ENCODE measurements around the gene ARMH3. TPM values are rescaled to one million over a fixed set of nuclear protein-coding genes. Genes with fewer than 3 reads are reported as not detected.

The ARMH3 gene, protein sequence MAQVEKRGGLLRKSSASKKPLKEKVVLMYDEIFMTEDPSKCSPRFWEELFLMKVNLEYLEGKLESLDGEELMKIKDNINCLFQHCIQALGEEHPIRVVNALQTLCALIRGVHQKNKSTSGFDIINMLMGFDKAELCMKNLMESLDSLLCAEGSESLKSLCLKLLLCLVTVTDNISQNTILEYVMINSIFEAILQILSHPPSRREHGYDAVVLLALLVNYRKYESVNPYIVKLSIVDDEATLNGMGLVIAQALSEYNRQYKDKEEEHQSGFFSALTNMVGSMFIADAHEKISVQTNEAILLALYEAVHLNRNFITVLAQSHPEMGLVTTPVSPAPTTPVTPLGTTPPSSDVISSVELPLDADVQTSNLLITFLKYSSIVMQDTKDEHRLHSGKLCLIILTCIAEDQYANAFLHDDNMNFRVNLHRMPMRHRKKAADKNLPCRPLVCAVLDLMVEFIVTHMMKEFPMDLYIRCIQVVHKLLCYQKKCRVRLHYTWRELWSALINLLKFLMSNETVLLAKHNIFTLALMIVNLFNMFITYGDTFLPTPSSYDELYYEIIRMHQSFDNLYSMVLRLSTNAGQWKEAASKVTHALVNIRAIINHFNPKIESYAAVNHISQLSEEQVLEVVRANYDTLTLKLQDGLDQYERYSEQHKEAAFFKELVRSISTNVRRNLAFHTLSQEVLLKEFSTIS
- 4.1 and 4.8 TPM in 2 replicates for total RNA-seq

GRCh38 chr10:102055647-102056419, at the start of gene ARMH3:
Gene ARMH3 (minus strand): TSS chr10:102056173. CDS start chr10:102040114, 16,059 bp downstream.
- peak; percentile 97 to 98 for DNase-seq (ENCODE audit: low read depth in 2 of 2)

GRCh38 chr10:102102421-102102820, 46.4 kb upstream of the ARMH3 start:
- peak in 1 of 2 donors; percentile 33 for DNase-seq (ENCODE audit: low read depth in 2 of 2)

GRCh38 chr10:102101152-102101551, 45.2 kb upstream of the ARMH3 start:
- no peak for DNase-seq (ENCODE audit: low read depth in 2 of 2)

DNA sequence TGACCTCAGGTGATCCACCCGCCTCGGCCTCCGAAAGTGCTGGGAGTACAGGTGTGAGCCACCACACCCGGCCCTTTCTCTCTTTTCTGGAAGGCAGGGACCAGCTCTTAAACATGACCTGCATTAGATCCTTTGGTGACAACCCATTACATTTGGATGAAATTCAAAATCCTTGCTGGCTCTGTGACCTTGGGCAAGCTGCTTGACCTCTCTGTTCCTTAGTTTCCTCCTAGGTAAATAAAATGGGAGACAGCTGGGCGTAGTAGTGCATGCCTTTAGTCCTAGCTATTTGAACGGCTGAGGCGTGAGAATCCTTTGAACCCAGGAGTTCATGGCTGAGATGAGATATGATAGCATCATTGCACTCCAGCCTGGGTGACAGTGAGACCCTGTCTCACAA, 40.5 kb upstream of the ARMH3 start:
- DNase-seq (ENCODE audit: low read depth in 2 of 2), result no peak

- peak; percentile 59 for DNase-seq (ENCODE audit: low read depth in 2 of 2)
Observed at GRCh38 chr10:102090772-102091171, 34.8 kb upstream of the ARMH3 start.

GRCh38 chr10:102086196-102086595, 30.2 kb upstream of the ARMH3 start:
- DNase-seq (ENCODE audit: low read depth in 2 of 2), result no peak

DNA sequence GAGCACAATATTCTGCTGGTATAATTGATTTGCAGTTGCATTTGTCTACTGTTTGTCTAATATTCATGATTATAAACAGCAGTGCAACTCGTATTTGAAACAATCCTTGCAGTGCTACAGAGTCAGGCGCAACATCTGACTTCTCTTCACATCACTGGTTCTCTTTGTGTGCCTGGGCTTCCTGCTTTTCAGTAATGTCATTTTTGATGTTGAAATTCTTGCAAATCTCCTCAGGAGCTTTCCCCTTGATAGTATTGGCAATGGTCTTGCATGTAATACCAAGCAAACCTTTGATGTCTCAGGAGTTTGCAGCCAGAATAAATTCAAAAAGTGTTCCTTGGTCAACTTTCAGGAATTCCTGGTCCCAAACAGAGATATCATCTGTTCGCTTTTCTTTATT, 29.4 kb upstream of the ARMH3 start:
- no peak for DNase-seq (ENCODE audit: low read depth in 2 of 2)

DNA sequence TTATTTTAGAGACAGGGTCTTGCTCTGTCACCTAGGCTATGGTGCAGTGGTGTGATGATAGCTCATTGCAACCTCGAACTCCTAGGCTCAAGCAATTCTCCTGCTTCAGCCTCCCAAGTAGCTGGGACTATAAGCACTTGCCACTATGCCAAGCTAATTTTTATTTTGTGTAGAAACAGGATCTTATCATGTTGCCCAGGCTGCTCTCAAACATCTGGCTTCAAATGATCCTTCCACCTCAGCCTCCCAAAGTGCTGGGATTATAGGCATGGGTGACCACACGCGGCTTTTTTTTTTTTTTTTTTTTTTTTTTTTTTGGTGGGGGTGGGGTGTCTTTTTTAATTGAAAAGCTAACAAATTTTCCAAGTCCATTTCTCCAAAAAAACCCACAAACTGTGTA, 27.6 kb upstream of the ARMH3 start:
- no peak for DNase-seq (ENCODE audit: low read depth in 2 of 2)

- DNase-seq (ENCODE audit: low read depth in 2 of 2), result peak; percentile 80 to 82
Observed at GRCh38 chr10:102072673-102073527, 16.9 kb upstream of the ARMH3 start.

GRCh38 chr10:102069071-102069470, 13.1 kb upstream of the ARMH3 start:
- DNase-seq (ENCODE audit: low read depth in 2 of 2), result no peak

- peak in 1 of 2 donors; percentile 20 for DNase-seq (ENCODE audit: low read depth in 2 of 2)
Observed at GRCh38 chr10:102068216-102068615, 12.2 kb upstream of the ARMH3 start.

- no peak for DNase-seq (ENCODE audit: low read depth in 2 of 2)
Observed at GRCh38 chr10:102067091-102067916, 11.3 kb upstream of the ARMH3 start.

- no peak for DNase-seq (ENCODE audit: low read depth in 2 of 2)
Observed at GRCh38 chr10:102066399-102067088, 10.6 kb upstream of the ARMH3 start.

- DNase-seq (ENCODE audit: low read depth in 2 of 2), result peak; percentile 43 to 63
Observed at GRCh38 chr10:102065561-102066398, 9.8 kb upstream of the ARMH3 start.

- DNase-seq (ENCODE audit: low read depth in 2 of 2), result peak; percentile 84 to 88
Observed at GRCh38 chr10:102064868-102065560, 9.0 kb upstream of the ARMH3 start, which contains the start of gene HPS6. Gene HPS6 (plus strand): TSS chr10:102065349. CDS start chr10:102065475, 126 bp downstream.

- DNase-seq (ENCODE audit: low read depth in 2 of 2), result no peak
Observed at GRCh38 chr10:102064503-102064867, 8.5 kb upstream of the ARMH3 start.

DNA sequence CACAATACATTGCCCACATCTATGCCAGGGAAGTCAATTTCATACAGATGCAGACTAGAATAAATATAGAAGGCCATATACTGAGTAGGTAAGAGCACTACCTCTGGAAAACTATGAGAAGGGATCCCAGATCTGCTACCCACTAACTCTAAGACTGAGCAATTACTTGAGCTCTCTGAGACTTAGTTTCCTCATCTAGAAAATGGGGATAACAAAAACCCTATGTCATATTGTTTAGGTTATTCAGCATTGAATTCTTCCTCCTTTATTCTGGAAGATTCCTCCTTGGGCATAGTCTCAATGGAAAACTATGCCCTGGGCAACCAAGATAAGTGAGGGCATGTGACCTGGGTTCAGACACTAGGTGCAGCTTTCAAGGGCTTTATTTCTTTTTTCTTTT, 4.0 kb upstream of the ARMH3 start:
- no peak for DNase-seq (ENCODE audit: low read depth in 2 of 2)
